H9 (cell line): ENCODE data around the gene PRKAG3. TPM values are rescaled to one million over a fixed set of nuclear protein-coding genes. Genes with fewer than 3 reads are reported as not detected.

Source experiments
- DNase-seq: peaks from one replicate; pipeline ENCODE4 v3.0.0-alpha.2; 2017
- H2AFZ ChIP-seq: one replicate; pipeline ENCODE4 v1.6.1; 2013; ENCODE audit warnings: mild to moderate bottlenecking, low read length, control low read depth, moderate library complexity
- H2AK5ac ChIP-seq: 2 replicates; pipeline ENCODE4 v1.6.1; 2013; ENCODE audit warnings: low read length, control low read depth, mixed read lengths; ENCODE audit not compliant: insufficient read length
- H2BK120ac ChIP-seq: one replicate; pipeline ENCODE4 v1.6.1; 2013; ENCODE audit warnings: low read depth, mild to moderate bottlenecking, low read length, control low read depth, inconsistent platforms; ENCODE audit not compliant: poor library complexity, severe bottlenecking
- H2BK12ac ChIP-seq: 2 replicates; pipeline ENCODE4 v1.6.1; 2013; ENCODE audit warnings: low read length, control low read depth, mixed read lengths, low read depth; ENCODE audit not compliant: insufficient read length
- H2BK15ac ChIP-seq: 2 replicates; pipeline ENCODE4 v1.6.1; 2013; ENCODE audit warnings: low read depth, low read length, control low read depth
- H2BK20ac ChIP-seq: one replicate; pipeline ENCODE4 v1.6.1; 2013; ENCODE audit warnings: low read depth, mild to moderate bottlenecking, low read length, control low read depth, inconsistent platforms; ENCODE audit not compliant: poor library complexity, severe bottlenecking
- H2BK5ac ChIP-seq: 2 replicates; pipeline ENCODE4 v1.6.1; 2013; ENCODE audit warnings: low read length, control low read depth, mixed read lengths; ENCODE audit not compliant: insufficient read length
- H3K14ac ChIP-seq: 2 replicates; pipeline ENCODE4 v1.6.1; 2013; ENCODE audit warnings: low read length, control low read depth; ENCODE audit not compliant: insufficient read depth
- H3K18ac ChIP-seq: 2 replicates; pipeline ENCODE4 v1.6.1; 2013; ENCODE audit warnings: low read depth, mild to moderate bottlenecking, mixed read lengths, low read length, control low read depth; ENCODE audit not compliant: insufficient read length
- H3K23ac ChIP-seq: 2 replicates; pipeline ENCODE4 v1.6.1; 2013; ENCODE audit warnings: low read length, control low read depth, mixed read lengths, low read depth; ENCODE audit not compliant: insufficient read length
- H3K23me2 ChIP-seq: 2 replicates; pipeline ENCODE4 v1.6.1; 2013; ENCODE audit warnings: low read depth, mild to moderate bottlenecking, mixed read lengths, low read length, control low read depth; ENCODE audit not compliant: insufficient read length, poor library complexity, severe bottlenecking
- H3K27ac ChIP-seq: 2 replicates; pipeline ENCODE4 v1.5.1; 2013; ENCODE audit warnings: low read length, control low read depth, mixed read lengths, low read depth; ENCODE audit not compliant: insufficient read length
- H3K27me3 ChIP-seq: 2 replicates; pipeline ENCODE4 v1.6.1; 2013; ENCODE audit warnings: low read length, control low read depth, inconsistent platforms; ENCODE audit not compliant: insufficient read depth
- H3K4ac ChIP-seq: 2 replicates; pipeline ENCODE4 v1.6.1; 2013; ENCODE audit warnings: low read depth, mild to moderate bottlenecking, control low read depth, inconsistent platforms, low read length, moderate library complexity
- H3K4me1 ChIP-seq: 2 replicates; pipeline ENCODE4 v1.6.1; 2013; ENCODE audit warnings: low read length, control low read depth, inconsistent platforms; ENCODE audit not compliant: insufficient read depth
- H3K4me2 ChIP-seq: 2 replicates; pipeline ENCODE4 v1.6.1; 2013; ENCODE audit warnings: low read length, control low read depth, mixed read lengths; ENCODE audit not compliant: insufficient read length, insufficient read depth
- H3K56ac ChIP-seq: 2 replicates; pipeline ENCODE4 v1.6.1; 2013; ENCODE audit warnings: low read depth, mild to moderate bottlenecking, mixed read lengths, low read length, control low read depth; ENCODE audit not compliant: insufficient read length
- H3K79me1 ChIP-seq: 2 replicates; pipeline ENCODE4 v1.6.1; 2013; ENCODE audit warnings: low read depth, mild to moderate bottlenecking, moderate library complexity, low read length, control low read depth, inconsistent platforms; ENCODE audit not compliant: insufficient read depth, poor library complexity, severe bottlenecking
- H3K79me2 ChIP-seq: 2 replicates; pipeline ENCODE4 v1.6.1; 2013; ENCODE audit warnings: low read length, control low read depth, inconsistent platforms; ENCODE audit not compliant: insufficient read depth
- H3K9ac ChIP-seq: 2 replicates; pipeline ENCODE4 v1.6.1; 2013; ENCODE audit warnings: low read length, control low read depth, mixed read lengths; ENCODE audit not compliant: insufficient read length; ENCODE audit errors: extremely low read depth
- H3K9me3 ChIP-seq: one replicate; pipeline ENCODE4 v1.6.1; 2013; ENCODE audit warnings: low read depth, low read length, inconsistent platforms; ENCODE audit not compliant: control insufficient read depth
- H3T11ph ChIP-seq: one replicate; pipeline ENCODE4 v1.6.1; 2013; ENCODE audit warnings: mild to moderate bottlenecking, low read length, control low read depth, inconsistent platforms
- H4K20me1 ChIP-seq: one replicate; pipeline ENCODE4 v1.6.1; 2013; ENCODE audit not compliant: control insufficient read depth, insufficient read length, insufficient read depth
- H4K5ac ChIP-seq: 2 replicates; pipeline ENCODE4 v1.6.1; 2013; ENCODE audit warnings: low read depth, mild to moderate bottlenecking, mixed read lengths, low read length, control low read depth; ENCODE audit not compliant: insufficient read length
- H4K8ac ChIP-seq: replicated peaks from 2 replicates; pipeline ENCODE4 v1.6.1; 2013; ENCODE audit warnings: low read length, control low read depth, mixed read lengths, low read depth; ENCODE audit not compliant: insufficient read length
- H4K91ac ChIP-seq: 2 replicates; pipeline ENCODE4 v1.6.1; 2013; ENCODE audit warnings: low read depth, mild to moderate bottlenecking, moderate library complexity, mixed read lengths, low read length, control low read depth; ENCODE audit not compliant: insufficient read length
- H3K27ac Mint-ChIP-seq, 3 experiments: 2 replicates in 2 of 3; 3 replicates in 1 of 3; pipeline ENCODE4 v1.8.0; 2020 to 2021; ENCODE audit warnings: mixed read lengths in 3 of 3, mild to moderate bottlenecking in 1 of 3, moderate library complexity in 1 of 3
- H3K27me3 Mint-ChIP-seq: 2 replicates; pipeline ENCODE4 v1.8.0; 2021; ENCODE audit warnings: low read depth, mild to moderate bottlenecking, moderate library complexity, mixed read lengths
- H3K36me3 Mint-ChIP-seq, 3 experiments: 2 replicates in 2 of 3; 3 replicates in 1 of 3; pipeline ENCODE4 v1.8.0; 2020 to 2021; ENCODE audit warnings: low read depth in 3 of 3, mixed read lengths in 3 of 3; ENCODE audit not compliant: insufficient read depth in 1 of 3
- H3K4me1 Mint-ChIP-seq, 2 experiments: 2 replicates each; pipeline ENCODE4 v1.8.0; 2020; ENCODE audit warnings: mixed read lengths in 2 of 2
- H3K4me3 Mint-ChIP-seq, 2 experiments: 2 replicates in 1 of 2; 3 replicates in 1 of 2; pipeline ENCODE4 v1.8.0; 2020 to 2021; ENCODE audit warnings: mild to moderate bottlenecking in 2 of 2, mixed read lengths in 2 of 2, moderate library complexity in 1 of 2
- H3K9me3 Mint-ChIP-seq, 2 experiments: 2 replicates in 1 of 2; 3 replicates in 1 of 2; pipeline ENCODE4 v1.8.0; 2020; ENCODE audit warnings: mild to moderate bottlenecking in 2 of 2, mixed read lengths in 2 of 2, moderate library complexity in 1 of 2
- CTCF ChIP-seq: fragments of 200-600 bp; sonication (generic); conservative IDR thresholded peaks from 3 replicates; pipeline ENCODE4 v1.8.0; 2021; ENCODE audit warnings: antibody characterized with exemption, mild to moderate bottlenecking
- WGBS: extraction: QIAGEN DNeasy Blood & Tissue Kit; methylation state at CpG from one replicate; pipeline ENCODE4 v1.1.7; 2013; ENCODE audit warnings: missing lambda C conversion rate, low lambda C conversion rate, mixed read lengths; ENCODE audit not compliant: insufficient read length; ENCODE audit errors: extremely low coverage; 5-methylcytosine and 5-hydroxymethylcytosine counted together
- total RNA-seq: library from RNA; stranded (reverse); gene quantifications from 2 replicates; pipeline ENCODE4 v1.2.1, GENCODE V29; 2021

Gene PRKAG3
- total RNA-seq, 1 experiment from 2014 or later: not detected

- no peak for DNase-seq
- H4K5ac ChIP-seq: no peak overlapping the region
- WGBS: no CpG with 5 or more reads among the region's 2 CpGs
- H2BK120ac ChIP-seq: no peak overlapping the region
- H2BK12ac ChIP-seq: no peak overlapping the region
- Mint-ChIP-seq H3K4me3 (no peak overlapping the region), H3K36me3 (peaks cover 0 to 11% (median 11%) of the 10 kb centered on the region in 3 experiments; a peak in 5 of 7 replicates), H3K9me3 (peaks cover 4 to 14% of the 10 kb centered on the region in 2 experiments; a peak in 3 of 5 replicates), H3K27me3 (peaks cover 48% of the 10 kb centered on the region), H3K4me1 (peaks cover 11 to 20% of the 10 kb centered on the region in 2 experiments), H3K27ac (no peak overlapping the region)
- no peak overlapping the region for H2AFZ ChIP-seq
- H3K56ac ChIP-seq: no peak overlapping the region
- H3K27ac ChIP-seq: no peak overlapping the region
- H2AK5ac ChIP-seq: no peak overlapping the region
- no peak overlapping the region for H2BK5ac ChIP-seq
- H2BK20ac ChIP-seq: no peak overlapping the region
- H3K14ac ChIP-seq: no peak overlapping the region
- no peaks in the 10 kb centered on the region for H3K79me2 ChIP-seq
- H3K27me3 ChIP-seq: peaks cover 4% of the 10 kb centered on the region; the same call in 1 of the 2 replicates
- H3K23me2 ChIP-seq: peaks cover 14% of the 10 kb centered on the region
- no peak for TF ChIP-seq CTCF
- H3T11ph ChIP-seq: no peak overlapping the region
- no peak overlapping the region for H3K9ac ChIP-seq
- no peak overlapping the region for H3K18ac ChIP-seq
- H4K91ac ChIP-seq: no peak overlapping the region
- H4K20me1 ChIP-seq: no peaks in the 10 kb centered on the region
- no peaks in the 10 kb centered on the region for H3K4me1 ChIP-seq
- no peak overlapping the region for H2BK15ac ChIP-seq
- H3K9me3 ChIP-seq: no peaks in the 10 kb centered on the region
- no peak overlapping the region for H4K8ac ChIP-seq
- H3K79me1 ChIP-seq: no peaks in the 10 kb centered on the region
- no peak overlapping the region for H3K4me2 ChIP-seq
- H3K23ac ChIP-seq: no peak overlapping the region
- H3K4ac ChIP-seq: no peak overlapping the region
Observed at GRCh38 chr2:218780046-218780445, 51.6 kb downstream of the PRKAG3 start.
